ENCODE measurements around the gene ALPP. TPM values are rescaled to one million over a fixed set of nuclear protein-coding genes. Genes with fewer than 3 reads are reported as not detected.
A peak's percentile ranks its signal among the peaks of the same experiment; 100 is the strongest.
"Not testable (repeated sequence)": the region's sequence is repeated elsewhere in the genome, so short reads cannot be mapped to it uniquely, and the experiment has no call there.

Gene ALPP
- total RNA-seq, 1 donor from 2014 or later = not detected

DNA sequence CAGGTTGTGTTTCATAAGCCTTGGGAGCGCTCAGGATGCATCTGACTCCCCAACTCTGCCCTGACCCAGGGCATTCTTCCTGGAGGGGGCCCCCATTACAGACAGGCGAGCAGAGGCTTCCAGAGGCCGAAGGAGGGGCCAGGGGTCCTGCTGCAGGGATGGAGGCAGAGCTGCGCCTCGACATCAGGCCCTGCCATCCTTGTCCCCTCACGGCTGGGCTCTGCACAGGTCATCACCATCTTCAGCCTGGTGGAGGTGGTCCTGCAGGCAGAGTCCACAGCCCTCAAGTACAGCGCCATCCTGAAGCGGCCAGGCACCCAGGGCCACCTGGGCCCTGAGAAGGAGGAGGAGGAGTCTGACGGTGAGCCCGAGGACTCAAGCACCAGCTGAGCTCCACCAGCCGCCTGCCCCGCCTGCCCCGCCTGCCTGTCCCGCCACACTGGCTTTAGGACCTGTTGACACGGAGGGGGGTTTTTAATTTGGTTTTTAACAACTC, 42.3 kb upstream of the ALPP start:
- Mint-ChIP-seq H3K4me3 (ENCODE audit: unreplicated experiment) (no peak overlapping the region), H3K36me3 (ENCODE audit: low read depth, unreplicated experiment) (no peaks in the 10 kb centered on the region), H3K4me1 (ENCODE audit: unreplicated experiment) (peaks cover 3% of the 10 kb centered on the region), H3K9me3 (ENCODE audit: unreplicated experiment) (no peaks in the 10 kb centered on the region), H3K27me3 (ENCODE audit: unreplicated experiment) (peaks cover 15% of the 10 kb centered on the region), H3K27ac (ENCODE audit: unreplicated experiment) (no peak overlapping the region)
- no peak for DNase-seq (ENCODE audit: low spot score)
- TF ChIP-seq, protein P1, sequence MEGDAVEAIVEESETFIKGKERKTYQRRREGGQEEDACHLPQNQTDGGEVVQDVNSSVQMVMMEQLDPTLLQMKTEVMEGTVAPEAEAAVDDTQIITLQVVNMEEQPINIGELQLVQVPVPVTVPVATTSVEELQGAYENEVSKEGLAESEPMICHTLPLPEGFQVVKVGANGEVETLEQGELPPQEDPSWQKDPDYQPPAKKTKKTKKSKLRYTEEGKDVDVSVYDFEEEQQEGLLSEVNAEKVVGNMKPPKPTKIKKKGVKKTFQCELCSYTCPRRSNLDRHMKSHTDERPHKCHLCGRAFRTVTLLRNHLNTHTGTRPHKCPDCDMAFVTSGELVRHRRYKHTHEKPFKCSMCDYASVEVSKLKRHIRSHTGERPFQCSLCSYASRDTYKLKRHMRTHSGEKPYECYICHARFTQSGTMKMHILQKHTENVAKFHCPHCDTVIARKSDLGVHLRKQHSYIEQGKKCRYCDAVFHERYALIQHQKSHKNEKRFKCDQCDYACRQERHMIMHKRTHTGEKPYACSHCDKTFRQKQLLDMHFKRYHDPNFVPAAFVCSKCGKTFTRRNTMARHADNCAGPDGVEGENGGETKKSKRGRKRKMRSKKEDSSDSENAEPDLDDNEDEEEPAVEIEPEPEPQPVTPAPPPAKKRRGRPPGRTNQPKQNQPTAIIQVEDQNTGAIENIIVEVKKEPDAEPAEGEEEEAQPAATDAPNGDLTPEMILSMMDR (IDR thresholded peaks at IDR 0.05; ENCODE audit: unreplicated experiment) = no peak

DNA sequence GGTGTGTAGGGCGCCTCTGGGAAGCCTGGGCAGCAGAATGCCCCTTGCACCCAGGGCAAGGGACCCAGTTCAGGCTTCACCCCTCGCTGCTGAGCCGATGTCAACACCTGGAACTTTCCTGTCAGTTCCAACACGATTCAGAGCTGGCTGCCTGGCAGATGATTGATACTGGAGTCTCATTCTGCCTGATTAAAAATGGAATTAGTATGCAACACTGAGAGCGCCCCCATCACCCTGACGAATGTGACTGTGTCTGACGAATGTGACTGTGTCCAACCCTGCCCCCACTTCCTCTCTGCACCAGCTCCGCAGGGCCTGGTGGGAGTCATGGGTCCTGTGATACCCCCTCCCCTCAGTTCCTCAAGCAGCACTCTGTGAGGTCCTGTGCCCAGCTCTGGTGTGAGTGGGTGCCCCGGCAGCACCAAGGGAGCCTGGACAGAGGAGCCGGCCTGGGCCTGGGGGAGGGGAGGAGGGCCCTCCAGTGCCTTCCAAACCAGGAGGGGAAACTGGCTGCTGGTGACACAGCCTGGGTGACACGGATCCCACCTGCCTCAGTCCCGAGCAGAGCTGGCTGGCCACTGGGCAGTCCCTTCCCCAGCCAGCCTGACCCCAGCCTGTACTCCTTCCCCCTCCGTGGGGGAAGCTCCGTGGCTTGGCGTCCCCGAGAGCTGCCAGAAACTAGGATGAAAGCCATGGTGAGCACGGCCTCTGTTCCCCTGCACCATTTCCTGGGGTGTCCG, 41.4 kb upstream of the ALPP start:
- peaks cover 3% of the 10 kb centered on the region for H3K4me1 Mint-ChIP-seq (ENCODE audit: unreplicated experiment)
- H3K27me3 Mint-ChIP-seq (ENCODE audit: unreplicated experiment) = peaks cover 15% of the 10 kb centered on the region
- no peak overlapping the region for H3K27ac Mint-ChIP-seq (ENCODE audit: unreplicated experiment)
- no peak for DNase-seq (ENCODE audit: low spot score)
- H3K36me3 Mint-ChIP-seq (ENCODE audit: low read depth, unreplicated experiment) = no peaks in the 10 kb centered on the region
- TF ChIP-seq, protein P1 (IDR thresholded peaks at IDR 0.05; ENCODE audit: unreplicated experiment) = no peak
- H3K9me3 Mint-ChIP-seq (ENCODE audit: unreplicated experiment) = no peaks in the 10 kb centered on the region
- no peak overlapping the region for H3K4me3 Mint-ChIP-seq (ENCODE audit: unreplicated experiment)

DNA sequence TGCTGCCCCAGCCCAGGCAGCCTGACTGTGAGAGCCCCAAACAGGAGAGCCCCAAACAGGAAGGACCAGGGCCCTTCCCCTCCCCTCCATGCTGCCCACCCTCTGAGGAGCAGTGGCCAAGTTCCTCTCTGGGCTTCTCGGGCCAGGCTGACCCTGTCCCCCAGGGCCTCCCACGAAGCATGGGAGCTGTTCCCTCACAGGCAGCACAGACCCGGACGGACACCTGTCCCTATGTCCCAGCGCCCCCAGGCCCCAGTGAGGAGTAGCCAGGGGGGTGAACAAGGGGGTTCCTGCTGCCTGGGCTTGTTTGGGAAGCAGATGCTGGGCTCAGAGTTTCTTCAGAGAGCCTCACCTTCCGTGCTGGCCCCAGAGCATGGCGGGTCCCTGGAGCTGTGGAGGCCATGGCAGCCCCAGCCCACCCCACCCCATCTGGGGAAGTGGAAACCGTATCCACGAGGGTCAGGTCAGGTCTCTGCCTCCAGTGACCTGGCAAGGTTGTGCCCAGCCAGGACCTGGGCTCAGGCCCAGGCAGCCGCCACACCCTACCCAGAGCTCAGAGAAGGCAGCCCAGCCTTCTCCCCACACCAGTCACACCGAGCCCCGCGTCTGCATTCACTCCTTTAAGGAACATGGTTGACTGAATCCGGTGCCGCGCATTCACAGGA, 40.3 kb upstream of the ALPP start:
- not testable (repeated sequence) for DNase-seq (ENCODE audit: low spot score); H3K27ac Mint-ChIP-seq (ENCODE audit: unreplicated experiment)

DNA sequence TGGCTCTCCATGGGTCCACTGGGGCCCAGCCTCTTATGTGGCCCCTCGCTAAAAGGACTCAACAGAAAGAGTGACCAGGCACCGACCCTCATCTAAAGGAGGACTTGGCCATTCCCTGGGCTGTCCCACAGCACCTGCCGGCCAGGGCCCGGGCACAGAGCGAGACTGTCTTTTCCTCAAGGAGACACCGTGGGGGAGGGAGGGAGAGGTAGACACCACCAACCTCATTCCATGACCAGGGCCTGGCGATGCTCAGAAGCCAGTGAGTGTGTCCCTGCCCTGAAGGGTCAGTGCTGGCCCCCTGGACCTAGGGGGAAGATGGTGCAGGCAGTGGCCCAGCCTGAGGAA, 39.8 kb upstream of the ALPP start:
- peaks cover 15% of the 10 kb centered on the region for H3K27me3 Mint-ChIP-seq (ENCODE audit: unreplicated experiment)
- H3K36me3 Mint-ChIP-seq (ENCODE audit: low read depth, unreplicated experiment) = no peaks in the 10 kb centered on the region
- no peak overlapping the region for H3K27ac Mint-ChIP-seq (ENCODE audit: unreplicated experiment)
- H3K4me1 Mint-ChIP-seq (ENCODE audit: unreplicated experiment) = peaks cover 3% of the 10 kb centered on the region
- H3K4me3 Mint-ChIP-seq (ENCODE audit: unreplicated experiment) = no peak overlapping the region
- no peak for DNase-seq (ENCODE audit: low spot score)
- H3K9me3 Mint-ChIP-seq (ENCODE audit: unreplicated experiment) = no peaks in the 10 kb centered on the region
- TF ChIP-seq, protein P1 (IDR thresholded peaks at IDR 0.05; ENCODE audit: unreplicated experiment) = no peak

More for the DNA sequence above, 40.3 kb upstream of the ALPP start:
- not testable (repeated sequence) for H3K36me3 Mint-ChIP-seq (ENCODE audit: low read depth, unreplicated experiment); H3K9me3 Mint-ChIP-seq (ENCODE audit: unreplicated experiment); H3K4me1 Mint-ChIP-seq (ENCODE audit: unreplicated experiment); H3K4me3 Mint-ChIP-seq (ENCODE audit: unreplicated experiment)
- H3K27me3 Mint-ChIP-seq (ENCODE audit: unreplicated experiment) = peaks cover 15% of the 10 kb centered on the region

DNA sequence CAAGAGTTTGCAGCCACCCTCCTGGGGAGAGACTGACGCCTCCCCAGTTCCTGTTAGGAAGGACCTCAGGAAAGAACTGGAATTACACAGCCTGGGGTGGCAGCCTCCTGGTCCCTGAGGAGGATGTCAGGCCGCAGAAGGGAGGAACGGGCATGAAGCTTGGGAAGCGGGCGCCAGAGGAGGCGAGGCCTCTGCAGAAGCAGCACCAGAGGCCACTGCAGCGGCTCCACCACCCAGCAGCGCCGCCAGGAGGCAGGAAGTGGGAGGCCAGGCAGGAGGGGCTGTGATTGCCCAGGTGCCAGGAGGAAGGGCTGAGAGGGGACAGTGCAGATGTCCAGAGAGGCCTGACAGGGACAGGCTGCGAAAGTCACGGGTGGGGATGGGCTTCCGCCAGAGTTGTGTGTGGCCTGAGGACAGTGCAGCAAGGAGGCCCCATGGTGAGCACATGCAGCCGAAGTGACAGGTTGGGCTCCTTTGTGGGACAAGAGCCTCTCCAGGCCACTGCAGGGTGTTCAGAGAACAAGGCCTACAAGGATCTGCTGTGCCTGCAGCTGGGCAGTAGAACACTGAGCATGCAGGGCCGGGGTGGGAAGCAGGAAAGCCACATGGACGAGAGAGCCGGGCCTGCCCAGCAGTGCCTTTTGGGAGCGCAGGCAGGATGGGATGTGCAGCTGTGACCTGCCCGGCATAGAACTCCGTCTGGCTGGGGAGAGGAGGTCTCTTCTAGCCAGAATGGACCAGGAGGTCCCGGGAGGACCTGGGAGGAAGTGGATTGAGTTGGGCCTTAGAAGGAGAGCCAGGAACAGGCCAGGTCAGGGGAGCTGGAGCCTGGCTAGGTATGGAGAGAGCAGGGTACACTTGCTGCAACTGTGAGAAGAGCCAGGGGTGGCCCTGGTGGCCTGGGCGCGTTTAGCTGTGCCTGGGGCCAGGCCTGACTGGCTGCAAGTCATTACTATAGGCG, 39.1 kb upstream of the ALPP start:
- DNase-seq (ENCODE audit: low spot score) = peak; percentile 41
- Mint-ChIP-seq H3K36me3 (ENCODE audit: low read depth, unreplicated experiment) (no peaks in the 10 kb centered on the region), H3K4me3 (ENCODE audit: unreplicated experiment) (no peak overlapping the region), H3K27ac (ENCODE audit: unreplicated experiment) (no peak overlapping the region), H3K4me1 (ENCODE audit: unreplicated experiment) (peaks cover 3% of the 10 kb centered on the region), H3K9me3 (ENCODE audit: unreplicated experiment) (no peaks in the 10 kb centered on the region), H3K27me3 (ENCODE audit: unreplicated experiment) (peaks cover 15% of the 10 kb centered on the region)
- TF ChIP-seq, protein P1 (IDR thresholded peaks at IDR 0.05; ENCODE audit: unreplicated experiment) = peak; percentile 40
